HepG2 (cell line): ENCODE results near the gene DDX46. TPM values are rescaled to one million over a fixed set of nuclear protein-coding genes. Genes with fewer than 3 reads are reported as not detected.
"Not testable (repeated sequence)": the region's sequence is repeated elsewhere in the genome, so short reads cannot be mapped to it uniquely, and the experiment has no call there.

Experiments
- ATAC-seq: fragments of 200-7000 bp; cut with Tn5 transposase; 3 replicates; pipeline ENCODE4 v1.9.1; 2020; ENCODE audit warnings: mild to moderate bottlenecking, moderate library complexity
- BruUV-seq: library from RNA; stranded (reverse); fragments of 400-500 nt; replicated peaks from 2 replicates; lab custom pipeline; 2021; lab: Mats Ljungman, UMichigan
- CTCF ChIA-PET: fragments of 300-600 bp; formaldehyde crosslinking; extraction: SDS; loops from one replicate; lab custom pipeline; 2021; ENCODE audit warnings: low total read pairs, inconsistent platforms, low intra/inter-chr PET ratio; lab: Yijun Ruan, JAX
- POLR2A ChIA-PET: fragments of 350-600 bp; sonication (Branson Sonifier 250); formaldehyde crosslinking; loops from one replicate; lab custom pipeline; 2020; ENCODE audit warnings: antibody characterized with exemption, inconsistent platforms; lab: Yijun Ruan, JAX
- DNase-seq: peaks from one replicate; pipeline ENCODE4 v3.0.0-alpha.2; 2015; ENCODE audit warnings: low spot score
- FAIRE-seq: peaks from 3 replicates; lab custom pipeline; 2011; peaks lifted over from hg19 to GRCh38; lab: Jason Lieb, UNC
- H2AFZ ChIP-seq: one replicate; pipeline ENCODE4 v1.6.1; 2011; ENCODE audit warnings: low read length, inconsistent platforms
- H3K27ac ChIP-seq: fragments of 300-600 bp; 3 replicates; pipeline ENCODE4 v1.8.0; 2011; ENCODE audit warnings: mixed run types, mild to moderate bottlenecking, mixed read lengths, low read length, inconsistent platforms; ENCODE audit not compliant: insufficient read depth; ENCODE audit errors: extremely low read length
- H3K27me3 ChIP-seq, 2 experiments: fragments of 200-600 bp in 1 of 2; 2 replicates in 1 of 2; 3 replicates in 1 of 2; pipeline versions ENCODE4 v1.6.0 to v1.8.0; 2011; ENCODE audit warnings: low read length in 2 of 2, mild to moderate bottlenecking in 2 of 2, moderate library complexity in 2 of 2, inconsistent platforms in 1 of 2; ENCODE audit not compliant: insufficient read depth in 2 of 2, control insufficient read depth in 1 of 2
- H3K36me3 ChIP-seq, 2 experiments: fragments of 200-600 bp in 1 of 2; replicated peaks in 1 of 2; 2 replicates in 1 of 2; 3 replicates in 1 of 2; pipeline versions ENCODE4 v1.5.1 to v1.8.0; 2011; ENCODE audit warnings: low read length in 2 of 2, inconsistent platforms in 1 of 2; ENCODE audit not compliant: insufficient read depth in 2 of 2, control insufficient read depth in 1 of 2
- H3K4me1 ChIP-seq: 2 replicates; pipeline ENCODE4 v1.5.1; 2012; ENCODE audit warnings: low read length, inconsistent platforms; ENCODE audit not compliant: insufficient read depth
- H3K4me2 ChIP-seq: 2 replicates; pipeline ENCODE4 v1.6.0; 2011; ENCODE audit warnings: low read depth, low read length, inconsistent platforms
- H3K4me3 ChIP-seq, 3 experiments: fragments of 200-600 bp in 1 of 3; sonication (generic), shearing (Covaris generic) in 1 of 3; replicated peaks in 1 of 3; 2 replicates each; pipeline ENCODE4 v1.5.1; 2011 to 2016; ENCODE audit warnings: low read length in 3 of 3, inconsistent platforms in 2 of 3, low read depth in 2 of 3, mild to moderate bottlenecking in 2 of 3, control low read depth in 1 of 3, mixed read lengths in 1 of 3; ENCODE audit not compliant: insufficient read depth in 1 of 3
- H3K79me2 ChIP-seq: one replicate; pipeline ENCODE4 v1.6.1; 2011; ENCODE audit warnings: low read length, inconsistent platforms; ENCODE audit not compliant: insufficient read depth
- H3K9ac ChIP-seq: 2 replicates; pipeline ENCODE4 v1.6.0; 2011; ENCODE audit warnings: mild to moderate bottlenecking, low read depth, low read length, inconsistent platforms; ENCODE audit not compliant: insufficient read depth
- H3K9me3 ChIP-seq: 2 replicates; pipeline ENCODE4 v1.5.1; 2012; ENCODE audit warnings: mild to moderate bottlenecking, low read length
- H4K20me1 ChIP-seq: 2 replicates; pipeline ENCODE4 v1.6.0; 2011; ENCODE audit warnings: inconsistent platforms, mild to moderate bottlenecking, low read length, moderate library complexity; ENCODE audit not compliant: insufficient read depth
- CENPBD1 ChIP-seq: sonication (generic); formaldehyde crosslinking; IDR thresholded peaks from 2 replicates; pipeline ENCODE4 v1.8.0; 2022; ENCODE audit warnings: missing genetic modification reagents, low read depth, mild to moderate bottlenecking, borderline replicate concordance
- PLSCR1 ChIP-seq: sonication (generic); formaldehyde crosslinking; IDR thresholded peaks from 2 replicates; pipeline ENCODE4 v1.5.0; 2020; ENCODE audit warnings: missing genetic modification reagents, mild to moderate bottlenecking, borderline replicate concordance
- POLR2AphosphoS5 ChIP-seq: IDR thresholded peaks from 2 replicates; pipeline ENCODE4 v1.6.1; 2012; ENCODE audit warnings: low read depth, low read length
- REPIN1 ChIP-seq: sonication (generic); formaldehyde crosslinking; IDR thresholded peaks from 2 replicates; pipeline ENCODE4 v1.8.0; 2022; ENCODE audit warnings: missing genetic modification reagents, low read depth, mild to moderate bottlenecking, borderline replicate concordance
- SPEN ChIP-seq: sonication (generic); formaldehyde crosslinking; IDR thresholded peaks from 2 replicates; pipeline ENCODE4 v1.5.1; 2020; ENCODE audit warnings: low read depth, mild to moderate bottlenecking, missing genetic modification reagents
- TAF15 ChIP-seq: fragments of 200-400 bp; formaldehyde crosslinking; IDR thresholded peaks from one replicate; pipeline ENCODE4 v1.6.1; 2018; ENCODE audit warnings: mild to moderate bottlenecking, low read depth, low read length; ENCODE audit not compliant: poor library complexity, severe bottlenecking
- THAP11 ChIP-seq: IDR thresholded peaks from 2 replicates; pipeline ENCODE4 v1.6.1; 2016; ENCODE audit warnings: missing biosample characterization, missing genetic modification reagents
- ZNF530 ChIP-seq: sonication (generic); formaldehyde crosslinking; IDR thresholded peaks from 2 replicates; pipeline ENCODE4 v1.5.0; 2020; ENCODE audit warnings: low read depth, mild to moderate bottlenecking, missing genetic modification reagents
- ZSCAN21 ChIP-seq: sonication (generic); formaldehyde crosslinking; IDR thresholded peaks from 2 replicates; pipeline ENCODE4 v1.8.0; 2022; ENCODE audit warnings: mild to moderate bottlenecking, missing genetic modification reagents, moderate library complexity, borderline replicate concordance
- whole genome bisulfite sequencing: methylation state at CpG from one replicate; pipeline ENCODE4 v1.1.6; 2017; ENCODE audit warnings: low lambda C conversion rate; 5-methylcytosine and 5-hydroxymethylcytosine counted together
- in situ Hi-C: cut with HindIII; loops from 2 replicates; pipeline ENCODE4 v1.10.0; 2017; ENCODE audit warnings: low pct_unique_long_range_greater_than_20kb; ENCODE audit not compliant: extremely low pct_ligation_motif_present
- intact Hi-C: fragments of 100-400 bp; cut with micrococcal nuclease; formaldehyde crosslinking; loops from one replicate; pipeline ENCODE4 v1.10.0; 2022; ENCODE audit not compliant: unreplicated experiment
- polyA plus RNA-seq, 8 experiments: library from polyadenylated mRNA; depleted of rRNA in 3 of 8; stranded (reverse) in 7 of 8; unstranded in 1 of 8; fragments of >200 nt; fragmentation: Illumina TruSeq in 4 of 8; extraction: Trizol in 4 of 8; gene quantifications; 2 replicates each; pipeline versions ENCODE4 v1.2.1 to v1.2.3, GENCODE V29; 2011 to 2016; ENCODE audit warnings: low read depth in 4 of 8, missing spikeins in 1 of 8, mixed read lengths in 1 of 8; ENCODE audit not compliant: insufficient read depth in 1 of 8
- total RNA-seq, 5 experiments: library from RNA; depleted of rRNA; stranded (reverse); fragments of >200 nt; fragmentation: Illumina TruSeq; extraction: Trizol; gene quantifications; 2 replicates each; pipeline ENCODE4 v1.2.3, GENCODE V29; 2016; ENCODE audit warnings: low read depth in 1 of 5
- TF ChIP-seq, protein P1 (sequence below): sonication (generic); formaldehyde crosslinking; IDR thresholded peaks from 2 replicates; pipeline ENCODE4 v1.4.0; 2020; ENCODE audit warnings: missing genetic modification reagents
- TF ChIP-seq, protein P2 (sequence below): sonication (generic); formaldehyde crosslinking; IDR thresholded peaks from 2 replicates; pipeline ENCODE4 v1.5.1; 2020; ENCODE audit warnings: missing genetic modification reagents, mild to moderate bottlenecking, borderline replicate concordance
- TF ChIP-seq, protein P3 (sequence below): sonication (generic); formaldehyde crosslinking; IDR thresholded peaks from 2 replicates; pipeline ENCODE4 v1.8.1; 2023; ENCODE audit warnings: missing genetic modification reagents, mild to moderate bottlenecking, borderline replicate concordance

The DDX46 gene
- total and polyA plus RNA-seq, 2 of the 13 experiments (the other 11 are each of a cell fraction or from before 2014, with no cell fraction given) = 27.3 to 59.3 TPM

DNA sequence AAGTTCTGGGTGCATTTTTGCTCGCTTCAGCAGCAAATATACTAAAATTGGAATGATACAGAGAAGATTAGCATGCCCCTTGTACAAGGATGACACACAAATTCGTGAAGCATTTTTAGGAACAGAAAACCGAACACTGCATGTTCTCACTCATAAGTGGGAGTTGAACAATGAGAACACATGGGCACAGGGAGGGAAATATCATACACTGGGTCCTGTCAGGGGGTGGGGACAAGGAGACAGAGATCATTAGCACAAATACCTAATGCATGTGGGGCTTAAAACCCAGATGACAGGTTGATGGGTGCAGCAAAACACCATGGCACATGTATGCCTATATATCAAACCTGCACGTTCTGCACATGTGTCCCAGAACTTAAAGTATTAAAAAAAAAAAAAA is 43.1 kb upstream of the DDX46 start:
- H3K27ac ChIP-seq, CTCF ChIA-PET, in situ Hi-C loops, H2AFZ ChIP-seq, H3K9me3 ChIP-seq, H3K4me1 ChIP-seq, BruUV-seq, FAIRE-seq, H3K4me3 ChIP-seq, intact Hi-C loops, H3K79me2 ChIP-seq, POLR2A ChIA-PET, H3K4me2 ChIP-seq, H3K9ac ChIP-seq, ATAC-seq, H4K20me1 ChIP-seq, H3K27me3 ChIP-seq, DNase-seq: not testable (repeated sequence)
- H3K36me3 ChIP-seq = peaks cover 15 to 59% of the 10 kb centered on the region in 2 experiments
- 97% methylated on average over 4 of the region's 4 CpGs for WGBS

- WGBS = 100% methylated on average over 1 of the region's 1 CpG
- ATAC-seq (no peak), FAIRE-seq (no peak), DNase-seq (no peak)
- Histone ChIP-seq H3K27me3 (no peaks in the 10 kb centered on the region), H3K36me3 (peaks cover 7 to 38% of the 10 kb centered on the region in 2 experiments; a peak in 4 of 5 replicates), H3K27ac (no peak overlapping the region), H3K79me2 (no peaks in the 10 kb centered on the region), H3K4me1 (no peaks in the 10 kb centered on the region), H4K20me1 (no peaks in the 10 kb centered on the region), H3K9ac (no peak overlapping the region), H3K9me3 (no peaks in the 10 kb centered on the region), H3K4me3 (no peak overlapping the region), H2AFZ (no peak overlapping the region), H3K4me2 (no peak overlapping the region)
- ChIA-PET POLR2A (no interaction called here), CTCF (no interaction called here)
- no TSS peak for BruUV-seq
- in situ Hi-C loops = no loop called here
- intact Hi-C loops = no loop called here
- TF ChIP-seq THAP11 (CRISPR knock-in tag) (no peak), ZNF530 (CRISPR knock-in tag) (no peak), CENPBD1 (CRISPR knock-in tag) (no peak), REPIN1 (CRISPR knock-in tag) (no peak), TAF15 (no peak), SPEN (no peak), ZSCAN21 (no peak), PLSCR1 (CRISPR knock-in tag) (no peak), POLR2AphosphoS5 (no peak)
- TF ChIP-seq, protein P1, sequence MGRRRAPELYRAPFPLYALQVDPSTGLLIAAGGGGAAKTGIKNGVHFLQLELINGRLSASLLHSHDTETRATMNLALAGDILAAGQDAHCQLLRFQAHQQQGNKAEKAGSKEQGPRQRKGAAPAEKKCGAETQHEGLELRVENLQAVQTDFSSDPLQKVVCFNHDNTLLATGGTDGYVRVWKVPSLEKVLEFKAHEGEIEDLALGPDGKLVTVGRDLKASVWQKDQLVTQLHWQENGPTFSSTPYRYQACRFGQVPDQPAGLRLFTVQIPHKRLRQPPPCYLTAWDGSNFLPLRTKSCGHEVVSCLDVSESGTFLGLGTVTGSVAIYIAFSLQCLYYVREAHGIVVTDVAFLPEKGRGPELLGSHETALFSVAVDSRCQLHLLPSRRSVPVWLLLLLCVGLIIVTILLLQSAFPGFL = no peak
- TF ChIP-seq, protein P2, sequence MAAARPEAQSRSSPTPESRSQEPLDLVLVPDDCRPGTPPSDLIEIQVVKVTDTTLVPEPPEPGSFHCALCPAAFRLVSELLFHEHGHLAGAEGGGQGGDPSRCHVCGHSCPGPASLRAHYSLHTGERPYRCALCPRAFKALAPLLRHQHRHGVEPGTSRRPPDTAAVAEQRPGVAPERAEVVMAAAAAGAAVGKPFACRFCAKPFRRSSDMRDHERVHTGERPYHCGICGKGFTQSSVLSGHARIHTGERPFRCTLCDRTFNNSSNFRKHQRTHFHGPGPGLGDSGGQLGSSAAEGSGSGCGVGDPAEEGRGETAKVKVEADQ (CRISPR knock-in tag) = no peak
- TF ChIP-seq, protein P3, sequence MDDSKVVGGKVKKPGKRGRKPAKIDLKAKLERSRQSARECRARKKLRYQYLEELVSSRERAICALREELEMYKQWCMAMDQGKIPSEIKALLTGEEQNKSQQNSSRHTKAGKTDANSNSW = no peak
Observed at GRCh38 chr5:134724872-134725271, 33.7 kb upstream of the DDX46 start.
